ENCODE data around the gene TIMM23.
"Not testable (repeated sequence)": the region's sequence is repeated elsewhere in the genome, so short reads cannot be mapped to it uniquely, and the experiment has no call there.

Gene TIMM23

GRCh38 chr10:45983538-45984186 is 11.4 kb downstream of the TIMM23 start:
- CTCF ChIA-PET; POLR2A ChIA-PET; DNase-seq (ENCODE audit: extremely low spot score): not testable (repeated sequence)
- peak; percentile 55 for TF ChIP-seq PKNOX1 (IDR thresholded peaks at IDR 0.05)

DNA sequence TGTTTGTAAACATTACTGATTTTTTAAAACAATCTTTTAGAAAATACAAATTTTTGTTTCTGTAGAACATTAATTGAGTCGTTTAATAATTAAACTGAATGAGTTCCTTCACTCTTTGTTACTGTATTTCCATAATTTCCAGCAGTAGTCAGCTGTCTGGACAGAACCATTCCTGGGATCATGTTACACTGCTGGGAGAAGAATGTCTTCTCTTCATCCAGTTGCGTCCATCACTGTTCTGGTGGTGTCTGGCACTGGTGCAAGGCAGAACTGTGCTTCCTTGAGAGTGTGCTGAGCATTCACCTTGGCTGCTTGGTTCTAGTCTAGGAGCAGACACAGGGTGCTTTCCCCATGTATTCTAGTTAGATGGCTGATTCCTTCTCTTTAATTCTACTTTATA is 12.2 kb downstream of the TIMM23 start:
- POLR2A ChIA-PET; DNase-seq (ENCODE audit: extremely low spot score); CTCF ChIA-PET: not testable (repeated sequence)

DNA sequence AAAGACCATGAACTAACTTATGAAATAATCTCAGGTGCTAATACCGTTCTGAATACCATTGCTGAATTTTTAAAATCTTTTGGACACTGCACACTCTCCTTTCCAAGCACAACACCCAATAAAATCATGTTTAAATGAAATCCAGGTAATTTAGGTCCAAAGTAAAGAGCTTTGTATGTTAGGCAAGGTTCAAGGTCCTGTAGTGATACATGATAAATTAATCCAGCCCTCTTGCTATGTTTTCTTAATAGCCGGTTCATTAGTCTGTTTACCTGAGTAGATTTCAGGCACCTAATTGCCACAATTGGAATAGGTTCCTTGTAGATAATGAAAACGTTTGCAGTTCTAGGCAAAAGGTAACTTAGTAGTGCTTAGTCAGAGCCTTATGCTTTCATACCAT is 13.3 kb downstream of the TIMM23 start:
- POLR2A ChIA-PET; DNase-seq (ENCODE audit: extremely low spot score); CTCF ChIA-PET: not testable (repeated sequence)

DNA sequence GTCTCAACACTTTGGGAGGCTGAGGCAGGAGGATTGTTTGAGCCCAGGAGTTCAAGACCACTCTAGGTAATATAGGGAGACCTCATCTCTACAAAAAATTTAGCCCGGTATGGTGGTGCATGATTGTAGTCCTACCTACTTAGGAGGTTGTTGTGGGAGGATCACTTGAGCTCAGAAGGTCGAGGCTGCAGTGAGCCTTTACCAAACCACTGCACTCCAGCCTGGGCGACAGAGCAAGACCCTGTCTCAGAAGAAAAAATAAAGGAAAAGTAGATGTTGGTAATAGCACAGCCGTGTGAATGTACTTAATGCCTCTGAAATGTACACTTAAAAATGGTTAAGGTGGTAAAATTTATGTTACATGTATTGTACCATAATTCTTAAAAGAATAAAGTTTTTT is 25.3 kb downstream of the TIMM23 start:
- CTCF ChIA-PET: no interaction called here
- POLR2A ChIA-PET: no interaction called here
- no peak for TF ChIP-seq SP1 (IDR thresholded peaks at IDR 0.05)
- no peak for TF ChIP-seq NFRKB (IDR thresholded peaks at IDR 0.05)
- TF ChIP-seq SUZ12 (IDR thresholded peaks at IDR 0.05): no peak
- no peak for TF ChIP-seq FOXM1 (IDR thresholded peaks at IDR 0.05; ENCODE audit: borderline replicate concordance)
- TF ChIP-seq ZNF384 (IDR thresholded peaks at IDR 0.05): no peak
- TF ChIP-seq ELF4 (IDR thresholded peaks at IDR 0.05): no peak
- no peak for TF ChIP-seq ARNT (IDR thresholded peaks at IDR 0.05)
- TF ChIP-seq HDGF (IDR thresholded peaks at IDR 0.05; ENCODE audit: borderline replicate concordance): no peak
- no peak for TF ChIP-seq TARDBP (IDR thresholded peaks at IDR 0.05)
- TF ChIP-seq BHLHE40 (IDR thresholded peaks at IDR 0.05; ENCODE audit: borderline replicate concordance): no peak
- no peak for DNase-seq (ENCODE audit: extremely low spot score)

DNA sequence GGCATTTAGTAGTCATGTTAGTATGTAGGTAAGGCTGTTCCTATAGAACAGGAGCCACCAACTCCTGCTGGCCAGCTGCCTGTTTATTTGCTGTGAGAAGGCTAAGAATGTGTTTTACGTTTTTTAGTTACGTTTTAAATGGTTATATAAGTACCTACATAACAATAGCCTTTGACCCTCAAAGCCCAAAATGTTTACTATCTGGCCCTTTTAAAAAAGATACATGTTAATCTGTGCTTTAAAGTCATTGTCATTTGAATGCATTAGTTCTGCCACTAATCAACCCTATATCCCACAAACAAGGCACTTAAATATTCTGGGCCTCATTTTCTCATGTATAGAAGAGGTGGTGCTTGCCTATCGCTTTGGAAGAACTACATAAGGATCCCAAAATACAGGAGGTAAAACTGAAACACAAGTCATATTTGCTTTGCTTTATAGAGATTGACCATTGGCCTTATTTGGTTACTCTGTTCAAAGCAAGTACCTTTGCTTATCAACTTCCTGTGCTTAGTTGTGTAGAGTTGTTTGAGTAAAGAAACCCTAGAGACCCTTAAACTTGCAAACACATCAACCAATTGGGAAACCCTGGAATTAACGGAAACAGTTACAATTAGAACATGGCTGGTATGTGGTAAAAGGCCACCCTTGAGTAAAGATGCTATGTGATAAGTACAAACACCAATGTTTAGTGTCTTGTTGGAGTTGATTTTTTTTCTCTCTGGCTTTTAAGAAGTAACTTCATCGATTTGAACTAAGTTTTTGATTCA is 25.9 kb downstream of the TIMM23 start:
- TF ChIP-seq ELF4 (IDR thresholded peaks at IDR 0.05): no peak
- TF ChIP-seq ARNT (IDR thresholded peaks at IDR 0.05): no peak
- TF ChIP-seq PKNOX1 (IDR thresholded peaks at IDR 0.05): no peak
- TF ChIP-seq FOXK2 (IDR thresholded peaks at IDR 0.05): no peak
- no peak for TF ChIP-seq FOXA1 (IDR thresholded peaks at IDR 0.05)
- DNase-seq (ENCODE audit: extremely low spot score): no peak
- ChIA-PET POLR2A (no interaction called here), CTCF (no interaction called here)

- POLR2A ChIA-PET; DNase-seq (ENCODE audit: extremely low spot score); CTCF ChIA-PET: not testable (repeated sequence)
These were observed 27.7 kb downstream of the TIMM23 start for GRCh38 chr10:45999955-46000354.

DNA sequence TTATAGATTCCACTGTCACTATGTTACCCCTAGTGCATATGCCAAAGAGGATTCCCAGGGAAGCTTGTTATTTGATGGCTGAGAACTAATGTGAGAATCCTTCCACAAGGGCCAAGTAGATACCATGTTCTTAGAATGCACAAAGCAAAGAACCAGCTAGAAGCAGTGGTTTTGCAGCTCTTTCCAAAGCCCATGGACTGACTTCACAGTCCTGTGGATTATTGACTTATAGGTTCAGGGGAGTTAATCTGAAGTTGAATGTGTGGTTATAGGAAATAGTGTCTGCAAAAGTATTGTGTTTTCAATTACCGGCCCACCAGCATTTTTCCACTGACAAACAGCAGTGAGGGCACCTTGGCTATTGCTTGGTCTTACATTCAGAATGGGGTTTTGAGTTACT is 28.2 kb downstream of the TIMM23 start:
- CTCF ChIA-PET: no interaction called here
- TF ChIP-seq FOXM1 (IDR thresholded peaks at IDR 0.05; ENCODE audit: borderline replicate concordance) (no peak), PKNOX1 (IDR thresholded peaks at IDR 0.05) (no peak), SP1 (IDR thresholded peaks at IDR 0.05) (no peak), ZNF384 (IDR thresholded peaks at IDR 0.05) (no peak), NFRKB (IDR thresholded peaks at IDR 0.05) (no peak), LEF1 (IDR thresholded peaks at IDR 0.05; ENCODE audit: borderline replicate concordance) (no peak), SUZ12 (IDR thresholded peaks at IDR 0.05) (no peak), BHLHE40 (IDR thresholded peaks at IDR 0.05; ENCODE audit: borderline replicate concordance) (no peak), ARNT (IDR thresholded peaks at IDR 0.05) (no peak), ELF4 (IDR thresholded peaks at IDR 0.05) (no peak), FOXA1 (IDR thresholded peaks at IDR 0.05) (no peak), TARDBP (IDR thresholded peaks at IDR 0.05) (no peak)
- POLR2A ChIA-PET: interaction anchor here (1.2 kb wide), 1 partner anchor 9 kb away, joined by 3 read pairs; no protein-coding TSS in a partner anchor
- DNase-seq (ENCODE audit: extremely low spot score): no peak

DNA sequence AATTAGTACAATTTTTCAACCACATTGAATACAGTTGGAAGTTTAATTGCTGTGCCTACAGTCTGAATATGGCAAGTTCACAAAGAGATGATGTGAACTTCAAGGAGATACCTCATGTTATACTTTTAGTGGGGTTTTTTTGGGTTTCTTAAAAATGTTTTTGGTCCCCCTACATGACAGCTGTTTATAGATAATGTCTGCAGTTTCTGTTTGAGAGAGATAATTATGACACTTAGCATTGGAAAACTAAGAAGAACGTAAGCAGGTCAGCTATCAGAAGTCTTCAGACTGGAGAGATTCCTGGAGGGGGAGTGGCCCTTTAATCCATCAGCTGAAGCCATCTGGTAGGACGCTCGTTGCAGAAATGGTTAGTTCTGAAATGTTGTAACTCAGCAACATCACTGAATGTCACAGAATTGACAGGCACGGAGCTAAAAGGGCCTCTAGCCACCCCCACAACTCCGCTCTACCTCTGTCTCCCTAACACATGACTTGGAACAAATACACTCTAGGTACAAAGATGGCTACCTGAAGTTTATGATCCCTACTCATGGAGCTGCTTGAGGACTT is 29.0 kb downstream of the TIMM23 start:
- POLR2A ChIA-PET: interaction anchor here (1.2 kb wide), 1 partner anchor 8 kb away, joined by 3 read pairs; no protein-coding TSS in a partner anchor
- CTCF ChIA-PET: no interaction called here
- no peak for DNase-seq (ENCODE audit: extremely low spot score)
- TF ChIP-seq PKNOX1 (IDR thresholded peaks at IDR 0.05) (no peak), ELF4 (IDR thresholded peaks at IDR 0.05) (no peak), NFRKB (IDR thresholded peaks at IDR 0.05) (no peak), FOXA1 (IDR thresholded peaks at IDR 0.05) (no peak), BHLHE40 (IDR thresholded peaks at IDR 0.05; ENCODE audit: borderline replicate concordance) (no peak), FOXM1 (IDR thresholded peaks at IDR 0.05; ENCODE audit: borderline replicate concordance) (no peak)

DNA sequence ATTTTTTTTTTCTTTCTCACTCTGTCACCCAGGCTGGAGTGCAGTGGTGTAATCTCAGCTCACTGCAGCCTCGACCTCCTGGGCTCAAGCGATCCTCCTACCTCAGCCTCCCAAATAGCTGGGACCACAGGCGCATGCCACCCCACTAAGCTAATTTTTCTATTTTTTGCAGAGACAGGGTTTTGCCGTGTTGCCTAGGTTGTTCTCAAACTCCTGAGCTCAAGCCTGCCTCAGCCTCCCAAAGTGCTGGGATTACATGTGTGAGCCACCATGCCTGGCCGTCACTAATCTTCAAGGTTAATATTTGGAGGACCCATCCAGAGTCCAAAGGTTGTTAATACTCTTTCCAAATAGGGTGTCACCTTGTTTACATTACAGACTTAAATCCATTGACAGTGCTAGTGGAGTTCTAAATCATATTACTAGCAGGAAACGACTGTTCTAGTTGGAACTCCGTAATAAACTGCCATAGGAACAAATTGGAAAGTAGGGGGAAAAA is 29.9 kb downstream of the TIMM23 start:
- DNase-seq (ENCODE audit: extremely low spot score); POLR2A ChIA-PET; CTCF ChIA-PET: not testable (repeated sequence)
